ENCODE results near the gene TSPO.
A peak's percentile ranks its signal among the peaks of the same experiment; 100 is the strongest.

The TSPO gene

DNA sequence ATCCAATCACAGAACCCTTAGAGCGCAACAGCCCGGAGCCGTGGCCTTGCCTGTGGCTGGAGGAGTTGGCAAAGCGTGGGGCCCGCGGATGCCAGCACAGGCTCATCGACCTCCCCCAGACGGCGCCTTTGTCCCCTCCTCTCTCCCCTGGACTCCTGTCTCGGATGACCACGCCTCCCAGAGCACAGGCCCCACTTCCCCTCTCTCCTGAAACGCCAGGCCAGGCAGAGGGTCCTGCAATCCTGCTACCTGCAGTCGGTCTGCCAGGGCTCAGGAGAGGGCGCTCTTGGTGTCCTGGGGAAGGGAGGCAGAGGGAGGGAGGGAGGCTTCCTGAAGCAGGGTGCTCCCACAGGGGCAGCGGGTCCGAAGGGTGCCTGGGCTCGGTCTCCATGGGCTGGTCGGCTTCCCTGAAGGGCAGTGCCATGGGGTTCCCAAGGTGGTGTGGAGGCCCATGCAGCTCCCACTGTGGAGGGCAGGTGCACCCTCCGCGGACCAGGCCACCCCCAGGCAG, 52.2 kb downstream of the TSPO start:
- DNase-seq, result no peak

DNA sequence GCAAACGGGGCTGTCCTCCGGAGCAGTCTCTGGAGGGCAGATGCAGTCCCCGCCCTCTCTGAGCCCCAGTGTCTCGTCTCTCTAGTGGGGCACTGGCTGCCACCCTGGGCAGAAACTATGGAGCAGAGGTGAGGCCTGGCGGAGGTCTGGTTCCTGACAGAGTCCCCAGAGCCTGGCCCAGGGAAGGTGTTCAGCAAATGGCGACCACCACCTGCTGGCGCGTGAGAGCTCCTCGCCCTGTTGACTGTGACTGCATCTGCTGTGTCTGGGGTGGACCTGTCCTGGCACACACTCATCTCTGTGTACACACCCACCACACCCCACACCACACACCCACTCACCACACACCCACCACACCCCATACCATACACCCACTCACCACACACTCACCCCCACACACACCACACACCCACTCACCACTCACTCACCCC, 53.9 kb downstream of the TSPO start:
- DNase-seq, result peak; percentile 39

DNA sequence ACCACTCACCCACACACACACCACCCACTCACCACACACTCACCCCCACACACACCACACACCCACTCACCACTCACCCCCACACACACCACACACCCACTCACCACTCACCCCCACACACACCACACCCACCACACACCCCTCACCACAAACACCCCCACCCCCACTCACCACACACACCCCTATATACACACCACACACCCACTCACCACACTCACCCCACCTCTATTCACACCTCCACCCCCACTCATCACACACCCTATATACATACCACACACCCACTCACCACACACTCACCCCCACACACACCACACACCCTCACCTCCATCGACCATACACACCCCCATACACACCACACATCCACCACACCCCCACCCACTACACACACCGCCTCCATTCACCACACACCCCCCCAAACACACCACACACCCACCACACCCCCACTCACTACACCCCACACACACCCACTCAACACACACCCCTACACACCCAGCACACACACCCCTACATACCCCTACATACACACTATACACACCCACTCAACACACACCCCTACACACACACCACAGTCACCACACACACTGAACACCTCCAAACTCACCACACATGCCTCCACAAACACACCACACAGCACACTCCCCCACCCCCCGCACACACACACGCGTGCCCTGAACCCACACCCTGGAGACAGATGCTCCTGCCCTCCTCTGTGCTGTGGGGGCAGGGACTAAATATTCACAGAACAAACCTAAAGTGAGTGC, 54.6 kb downstream of the TSPO start:
- DNase-seq, result peak; percentile 35

DNA sequence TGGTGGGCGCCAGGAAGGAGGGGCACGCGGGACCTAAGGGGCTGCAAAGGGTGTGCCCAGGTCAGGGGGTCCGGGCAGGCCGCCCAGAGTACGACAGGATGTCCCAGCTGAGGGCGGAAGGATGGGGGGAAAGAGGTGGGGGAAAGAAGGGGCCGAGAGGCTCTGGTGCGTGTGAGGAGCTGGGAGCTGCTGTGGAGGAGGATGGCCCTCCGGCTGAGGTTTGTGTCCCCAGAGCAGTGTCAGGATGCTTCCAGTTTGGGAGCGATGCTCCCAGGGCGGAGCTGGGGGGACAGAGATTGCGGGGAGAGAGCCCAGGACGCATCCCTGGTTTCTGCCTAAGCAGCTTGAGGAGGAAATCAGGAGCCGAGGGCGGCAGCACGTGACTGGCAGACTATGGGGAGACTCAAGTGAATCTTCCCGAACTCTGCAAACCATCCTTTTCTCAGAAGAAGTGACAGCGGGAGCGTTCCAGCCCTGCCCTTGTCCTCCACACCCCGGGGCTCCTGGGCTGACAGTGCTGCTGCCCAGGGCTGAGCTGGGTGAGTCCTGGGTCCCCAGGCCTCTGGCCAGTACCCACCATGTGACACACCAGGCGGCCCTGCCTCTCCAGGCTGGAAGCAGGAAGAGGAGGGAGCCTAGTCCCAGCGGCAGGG, 55.3 kb downstream of the TSPO start:
- no peak for DNase-seq

DNA sequence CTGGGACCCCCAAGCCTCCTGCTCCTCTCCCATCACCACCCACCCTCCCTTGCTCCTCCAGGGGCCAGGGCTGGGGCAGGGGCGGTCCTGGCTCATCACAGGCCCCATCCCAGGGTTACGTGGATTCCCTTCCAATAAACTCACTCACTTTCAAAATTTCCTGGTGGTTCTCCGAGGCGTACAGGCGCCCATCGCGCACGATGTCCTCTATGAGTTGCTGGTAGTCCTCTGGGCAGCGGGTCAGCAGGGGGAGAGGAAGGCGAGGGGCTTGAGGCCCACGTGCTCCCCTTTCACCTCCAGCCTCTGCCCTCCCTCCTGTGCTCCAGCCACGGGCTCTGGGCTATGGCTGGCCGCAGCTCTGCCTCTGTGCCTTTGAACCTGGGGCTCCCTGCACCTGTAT, 56.0 kb downstream of the TSPO start:
- DNase-seq, result no peak

DNA sequence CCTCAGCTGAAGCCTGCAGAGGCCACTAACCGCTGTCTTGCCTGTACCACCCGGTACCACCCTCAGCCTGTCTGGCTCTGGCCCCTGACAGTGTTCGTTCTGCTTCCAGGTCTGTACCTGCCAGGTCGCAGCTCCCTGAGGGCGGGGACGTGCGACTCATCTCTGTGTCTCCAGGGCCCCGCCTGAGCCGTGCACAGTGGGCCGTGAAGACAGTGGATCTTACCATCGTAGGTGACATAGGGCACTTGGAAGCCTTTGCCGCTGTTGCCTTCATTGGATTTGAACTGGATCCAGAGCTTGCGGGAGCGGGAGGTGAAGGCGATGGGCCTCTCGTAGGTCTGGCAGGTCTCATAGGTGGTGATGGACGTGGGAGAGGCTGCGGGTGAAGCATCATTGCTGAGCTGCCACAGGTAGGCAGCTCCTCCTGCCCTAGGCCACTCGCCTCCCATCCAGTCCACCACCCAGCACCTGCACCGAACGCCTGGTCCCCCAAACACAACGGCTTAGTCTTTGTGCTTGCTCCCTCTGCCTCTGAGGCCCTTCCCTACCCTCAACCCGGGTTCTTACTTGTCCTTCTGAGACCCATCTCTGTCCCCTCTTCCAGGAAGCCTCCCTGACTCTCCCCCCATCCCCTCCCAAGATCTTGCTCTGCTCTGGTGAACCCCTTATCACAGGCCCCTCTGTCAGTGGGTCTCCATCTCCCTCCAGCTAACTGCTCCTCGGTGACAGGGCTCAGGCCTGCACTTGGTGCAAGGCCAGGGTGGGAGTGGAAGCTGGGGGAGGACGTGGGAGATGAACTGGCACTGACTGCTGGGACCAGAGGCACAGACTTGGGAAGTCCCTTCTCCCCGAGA, 56.7 kb downstream of the TSPO start:
- DNase-seq, result no peak

DNA sequence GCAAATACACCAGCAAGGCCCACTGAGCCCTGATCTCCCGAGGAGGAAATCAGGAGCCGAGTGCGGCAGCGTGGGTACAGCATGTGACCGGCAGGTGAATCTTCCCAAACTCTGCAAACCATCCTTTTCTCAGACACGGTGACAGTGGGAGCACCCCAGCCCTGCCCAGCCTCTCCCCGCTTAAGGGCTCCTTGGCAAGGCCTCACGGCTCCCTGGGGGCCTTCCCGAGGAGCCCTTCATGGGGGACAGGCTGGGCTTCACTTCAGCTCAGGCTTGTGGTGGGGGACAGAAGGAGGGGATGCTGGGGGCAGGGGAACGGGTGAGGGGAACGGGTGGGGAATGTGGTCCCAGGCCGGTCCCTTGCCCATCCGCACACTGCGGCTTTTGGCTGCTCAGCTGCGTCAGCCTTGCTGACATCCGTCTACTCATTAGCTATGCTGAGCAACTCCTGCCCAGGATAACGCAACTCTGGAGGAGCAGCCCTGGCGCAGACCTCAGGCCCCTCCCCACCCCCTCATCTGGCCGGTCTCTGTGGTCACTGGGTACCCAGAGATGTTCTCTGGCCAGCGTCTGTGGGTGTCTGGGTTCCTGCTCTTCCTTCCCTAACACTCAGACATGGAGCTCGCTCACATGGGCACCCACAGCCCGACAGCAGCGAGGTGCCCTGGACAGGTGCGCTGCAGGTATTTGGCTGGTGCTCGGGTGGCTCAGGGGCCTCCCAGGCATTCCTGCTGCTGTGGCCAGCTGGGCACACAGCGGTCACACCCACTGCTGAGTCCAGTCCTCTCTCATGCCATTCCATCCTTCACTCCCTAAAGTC, 57.6 kb downstream of the TSPO start:
- no peak for DNase-seq

DNA sequence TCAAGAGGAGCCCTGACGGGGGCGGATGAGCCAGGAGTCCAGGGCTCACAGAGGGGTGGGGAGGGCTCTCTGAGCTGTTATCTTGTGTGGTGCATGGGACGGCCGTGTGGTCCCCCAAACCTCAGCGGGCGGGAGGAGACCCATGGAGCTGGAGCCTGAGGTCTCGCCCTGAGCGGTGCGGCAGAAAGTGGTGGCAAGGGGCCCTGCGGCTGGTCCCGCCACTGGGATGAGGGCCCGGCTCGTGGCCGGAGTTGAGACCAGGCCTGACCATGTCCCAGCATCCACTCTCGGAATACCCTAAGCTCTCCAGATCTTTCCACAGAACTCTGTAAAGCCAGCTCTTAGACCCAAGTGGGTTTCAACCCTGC, 58.1 kb downstream of the TSPO start:
- no peak for DNase-seq

DNA sequence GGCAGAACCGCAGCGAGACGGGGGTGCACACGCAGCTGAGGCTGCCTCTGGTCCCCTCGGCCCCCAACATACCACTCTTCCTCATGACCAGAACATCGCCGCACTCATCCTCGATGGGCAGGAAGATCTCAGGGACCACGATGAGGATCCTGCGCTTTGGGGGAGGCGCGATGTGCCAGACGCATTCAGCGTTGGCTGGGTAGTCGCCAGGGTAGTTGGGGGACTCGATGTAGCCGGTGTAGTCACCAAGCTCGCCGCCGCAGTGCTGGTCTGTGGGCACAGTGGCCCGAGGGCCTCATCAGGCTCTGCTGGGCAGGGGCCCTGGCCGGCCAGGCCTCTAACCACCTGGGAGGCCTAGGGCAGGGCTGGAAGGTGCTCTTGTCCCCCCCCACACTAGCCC, 58.6 kb downstream of the TSPO start:
- no peak for DNase-seq

DNA sequence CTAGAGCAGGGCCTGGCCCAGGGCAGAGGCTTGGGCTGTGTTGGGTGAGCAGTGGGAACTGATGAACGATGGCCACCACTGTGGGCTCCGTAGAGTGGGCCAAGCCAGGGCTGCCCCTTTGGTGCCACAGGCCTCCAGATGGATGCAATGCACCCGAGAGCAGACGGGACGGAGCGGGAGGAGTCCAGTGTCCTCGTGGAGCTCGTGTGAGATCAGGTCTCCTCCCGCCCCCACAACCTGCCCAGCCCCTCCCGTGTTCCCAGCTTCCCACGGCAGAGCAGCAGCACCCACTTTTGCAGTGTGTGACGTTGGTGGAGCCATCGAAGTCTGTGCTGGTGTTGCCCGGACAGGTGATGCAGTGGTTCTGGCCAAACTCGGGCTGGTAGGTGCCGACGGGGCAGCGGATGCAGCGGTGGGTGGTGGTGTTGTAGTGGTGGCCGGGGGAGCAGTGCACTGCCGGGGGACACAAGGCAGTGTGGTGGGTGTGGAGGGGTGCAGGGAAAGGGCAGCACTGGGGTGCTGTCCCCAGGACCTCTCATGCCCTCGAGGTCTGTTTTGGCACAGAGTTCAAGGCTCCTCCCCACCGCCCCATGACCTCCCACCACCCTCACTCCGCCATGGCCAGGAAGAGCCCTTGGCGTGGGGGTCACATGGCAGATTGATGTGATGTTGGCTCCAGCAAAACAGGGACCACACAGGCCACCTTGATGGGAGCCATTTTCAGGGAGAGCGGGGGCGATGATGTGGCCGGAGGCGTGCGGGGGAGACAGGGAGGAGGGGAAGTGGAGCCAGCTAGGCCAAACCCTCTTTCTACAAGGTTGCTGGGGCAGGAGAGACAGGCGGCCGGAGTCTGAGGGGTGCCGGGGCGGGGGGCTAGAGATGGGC, 59.5 kb downstream of the TSPO start:
- DNase-seq, result no peak

DNA sequence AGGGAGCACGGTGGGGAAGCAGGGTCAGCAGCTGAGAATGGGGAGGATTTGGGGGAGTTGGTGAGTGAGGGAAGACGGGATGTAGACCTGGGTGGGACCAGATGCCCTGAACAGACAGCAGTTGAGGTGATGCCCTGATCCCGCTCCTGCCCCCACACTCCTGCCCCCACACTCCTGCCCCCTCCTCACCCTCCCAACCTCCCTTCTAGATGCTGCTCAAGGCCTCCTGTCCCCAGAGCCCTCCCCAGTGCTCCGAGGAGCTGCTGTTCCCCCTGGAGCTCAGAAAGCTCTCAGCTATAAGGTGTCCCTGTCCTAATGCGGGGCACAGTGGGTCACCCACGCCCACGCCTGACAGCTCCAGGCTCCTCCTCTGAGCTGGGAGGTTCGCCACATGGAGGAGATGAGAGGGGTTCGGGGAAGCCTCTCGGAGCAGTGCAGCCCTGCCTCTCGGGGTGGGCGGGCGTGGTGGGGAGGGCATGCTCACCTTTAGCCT, 60.6 kb downstream of the TSPO start:
- no peak for DNase-seq

DNA sequence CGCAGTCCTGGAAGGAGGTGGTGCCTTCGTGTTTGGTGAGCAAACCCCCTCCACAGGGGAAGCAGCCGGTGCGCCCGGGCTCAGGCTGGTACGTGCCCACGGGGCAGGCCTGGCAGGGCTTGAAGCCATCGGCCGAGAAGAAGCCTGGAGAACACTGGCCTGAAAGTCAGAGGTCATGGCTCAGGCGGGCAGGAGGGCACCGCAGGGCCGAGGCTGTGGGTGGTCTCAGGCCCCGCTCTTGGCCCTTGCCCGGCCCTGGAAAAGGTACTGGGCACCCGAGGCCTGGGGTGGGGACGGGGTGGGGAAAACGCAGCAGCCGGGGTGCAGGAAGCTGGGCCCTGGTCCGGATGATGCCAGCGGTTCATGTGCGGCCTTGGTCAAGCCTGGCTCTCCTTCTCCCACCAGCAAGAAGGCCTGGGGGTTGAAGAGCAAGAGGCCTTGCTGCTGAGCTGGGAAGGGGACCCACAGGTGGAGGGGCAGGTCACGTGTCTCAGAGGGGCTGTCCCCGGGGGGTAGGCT, 61.1 kb downstream of the TSPO start:
- no peak for DNase-seq
